Hepatocyte (in vitro differentiated cells): ENCODE measurements around the gene MPP4. TPM values are rescaled to one million over a fixed set of nuclear protein-coding genes. Genes with fewer than 3 reads are reported as not detected.
"Not testable (repeated sequence)": the region's sequence is repeated elsewhere in the genome, so short reads cannot be mapped to it uniquely, and the experiment has no call there.

ENCODE experiments used
- DNase-seq: peaks from one replicate; pipeline ENCODE4 v3.0.0-alpha.2; 2016; ENCODE audit warnings: low spot score
- H2AFZ ChIP-seq: fragments of 200-600 bp; sonication (generic); 2 replicates; pipeline ENCODE4 v1.6.0; 2016; ENCODE audit warnings: antibody characterized with exemption, mild to moderate bottlenecking
- H3K27ac ChIP-seq: fragments of 200-600 bp; sonication (generic); 2 replicates; pipeline ENCODE4 v1.5.1; 2016; ENCODE audit warnings: mild to moderate bottlenecking
- H3K27me3 ChIP-seq: fragments of 200-600 bp; sonication (generic); 2 replicates; pipeline ENCODE4 v1.6.1; 2016
- H3K36me3 ChIP-seq: fragments of 200-600 bp; sonication (generic); replicated peaks from 2 replicates; pipeline ENCODE4 v1.5.1; 2016; ENCODE audit warnings: low read depth; ENCODE audit not compliant: insufficient read depth
- H3K4me1 ChIP-seq: fragments of 200-600 bp; sonication (generic); 2 replicates; pipeline ENCODE4 v1.5.1; 2016; ENCODE audit warnings: mild to moderate bottlenecking, moderate library complexity; ENCODE audit not compliant: insufficient read depth
- H3K4me2 ChIP-seq: fragments of 200-600 bp; sonication (generic); 2 replicates; pipeline ENCODE4 v1.6.0; 2016
- H3K4me3 ChIP-seq: fragments of 200-600 bp; sonication (generic); 2 replicates; pipeline ENCODE4 v1.5.1; 2016; ENCODE audit warnings: mild to moderate bottlenecking
- H3K79me2 ChIP-seq: fragments of 200-600 bp; sonication (generic); 2 replicates; pipeline ENCODE4 v1.6.0; 2017; ENCODE audit warnings: mild to moderate bottlenecking
- H3K9me2 ChIP-seq: fragments of 200-600 bp; sonication (generic); replicated peaks from 2 replicates; pipeline ENCODE4 v1.6.0; 2017; ENCODE audit warnings: mild to moderate bottlenecking; ENCODE audit not compliant: insufficient read depth
- H3K9me3 ChIP-seq: fragments of 200-600 bp; sonication (generic); 2 replicates; pipeline ENCODE4 v1.5.1; 2016; ENCODE audit warnings: low read depth, mild to moderate bottlenecking
- H4K20me1 ChIP-seq: fragments of 200-600 bp; sonication (generic); 2 replicates; pipeline ENCODE4 v1.6.0; 2016; ENCODE audit warnings: mild to moderate bottlenecking; ENCODE audit not compliant: insufficient read depth, poor library complexity, severe bottlenecking
- CTCF ChIP-seq: fragments of 200-600 bp; sonication (generic); IDR thresholded peaks from 2 replicates; pipeline ENCODE4 v1.5.1; 2016; ENCODE audit warnings: antibody characterized with exemption, mild to moderate bottlenecking; ENCODE audit not compliant: poor library complexity
- EZH2 ChIP-seq: fragments of 200-600 bp; sonication (generic); IDR thresholded peaks from 2 replicates; pipeline ENCODE4 v1.6.1; 2016; ENCODE audit warnings: antibody characterized with exemption, mild to moderate bottlenecking, borderline replicate concordance
- EZH2phosphoT487 ChIP-seq: fragments of 200-600 bp; sonication (generic); IDR thresholded peaks from one replicate; pipeline ENCODE4 v1.6.1; 2018; ENCODE audit warnings: antibody characterized with exemption, mild to moderate bottlenecking, low read depth, moderate library complexity; ENCODE audit not compliant: unreplicated experiment, severe bottlenecking
- WGBS: methylation state at CpG from one replicate; pipeline ENCODE4 v1.1.6; 2016; ENCODE audit warnings: low lambda C conversion rate; ENCODE audit errors: missing lambda C conversion rate; 5-methylcytosine and 5-hydroxymethylcytosine counted together
- polyA plus RNA-seq: library from polyadenylated mRNA; unstranded; fragments of >200 nt; fragmentation: Nextera tagmentation; extraction: Ambion mirVana; gene quantifications from 2 replicates; pipeline ENCODE4 v1.2.1, GENCODE V29; 2016
- total RNA-seq: library from RNA; depleted of rRNA; stranded (reverse); fragments of >200 nt; gene quantifications from 2 replicates; pipeline ENCODE4 v1.2.3, GENCODE V29; 2014

MPP4 gene
- total and polyA plus RNA-seq, 2 experiments from 2014 or later = 0.19 to 0.77 TPM

- H3K9me2 ChIP-seq = no peaks in the 10 kb centered on the region
- DNase-seq = no peak
- no peak overlapping the region for H2AFZ ChIP-seq
- H3K36me3 ChIP-seq = no peaks in the 10 kb centered on the region
- no peak for TF ChIP-seq CTCF
- TF ChIP-seq EZH2 = no peak
- no peak for TF ChIP-seq EZH2phosphoT487
- H3K4me2 ChIP-seq = no peak overlapping the region
- H3K4me1 ChIP-seq = no peaks in the 10 kb centered on the region
- no peaks in the 10 kb centered on the region for H3K27me3 ChIP-seq
- WGBS = 64% methylated on average over 3 of the region's 3 CpGs
- H3K4me3 ChIP-seq = no peak overlapping the region
- H4K20me1 ChIP-seq = no peaks in the 10 kb centered on the region
- H3K79me2 ChIP-seq = no peaks in the 10 kb centered on the region
- no peaks in the 10 kb centered on the region for H3K9me3 ChIP-seq
- no peak overlapping the region for H3K27ac ChIP-seq
Observed at GRCh38 chr2:201674298-201674697, 24.1 kb downstream of the MPP4 start.

DNA sequence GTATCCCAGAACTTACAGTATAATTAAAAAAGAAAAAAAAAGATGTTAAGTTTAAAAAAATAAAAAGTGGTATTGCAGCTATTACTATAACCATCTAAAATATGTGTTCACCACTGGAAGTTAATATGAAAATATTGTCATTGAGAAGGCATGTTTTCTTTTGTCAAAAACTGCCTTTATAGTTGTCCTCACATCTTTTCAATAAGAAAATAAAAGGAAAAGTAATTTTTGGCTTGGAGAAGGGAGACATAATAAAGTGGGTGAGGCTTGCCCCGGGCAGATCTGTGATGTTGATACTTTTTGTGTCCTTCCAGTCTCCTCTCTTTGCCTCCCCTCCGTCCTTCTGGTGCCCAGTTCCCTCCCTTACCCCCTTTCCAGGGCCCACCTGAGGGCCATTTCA is 24.9 kb downstream of the MPP4 start:
- Histone ChIP-seq H3K36me3 (no peaks in the 10 kb centered on the region), H3K27ac (no peak overlapping the region), H3K79me2 (no peaks in the 10 kb centered on the region), H3K4me2 (no peak overlapping the region), H3K4me3 (no peak overlapping the region), H3K9me2 (no peaks in the 10 kb centered on the region), H2AFZ (no peak overlapping the region), H3K27me3 (no peaks in the 10 kb centered on the region), H3K4me1 (no peaks in the 10 kb centered on the region), H4K20me1 (no peaks in the 10 kb centered on the region), H3K9me3 (no peaks in the 10 kb centered on the region)
- no peak for DNase-seq
- WGBS = 92% methylated on average over 2 of the region's 2 CpGs
- TF ChIP-seq EZH2 (no peak), EZH2phosphoT487 (no peak), CTCF (no peak)

- not testable (repeated sequence) for H3K27ac ChIP-seq, H3K4me2 ChIP-seq, H3K9me3 ChIP-seq, H3K79me2 ChIP-seq, H3K27me3 ChIP-seq, H4K20me1 ChIP-seq, H2AFZ ChIP-seq, H3K9me2 ChIP-seq, H3K4me3 ChIP-seq, H3K4me1 ChIP-seq, DNase-seq, H3K36me3 ChIP-seq
- 64% methylated on average over 4 of the region's 4 CpGs for WGBS
Observed at GRCh38 chr2:201671205-201671604, 27.2 kb downstream of the MPP4 start.

DNA sequence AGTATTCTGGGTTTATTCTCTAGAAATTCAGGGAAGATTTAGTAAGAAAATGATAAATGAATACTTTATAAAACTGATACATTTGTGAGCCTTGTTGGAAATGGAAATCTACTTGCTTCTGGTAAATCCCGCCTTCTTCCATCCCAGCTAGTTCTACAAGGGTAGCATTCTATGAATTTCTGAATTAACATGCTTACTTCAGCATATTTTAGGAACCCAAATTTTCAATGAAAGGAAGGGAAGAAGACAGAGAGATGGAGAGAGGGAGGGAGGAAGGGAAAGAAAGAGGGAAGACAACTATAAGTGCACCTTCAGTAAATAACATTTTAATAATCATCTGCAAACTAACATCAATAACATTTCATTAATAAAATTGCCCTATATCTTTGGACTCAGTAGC is 28.6 kb downstream of the MPP4 start:
- Histone ChIP-seq H3K4me1 (no peaks in the 10 kb centered on the region), H3K9me2 (no peaks in the 10 kb centered on the region), H3K4me2 (no peak overlapping the region), H3K27me3 (no peaks in the 10 kb centered on the region), H3K27ac (no peak overlapping the region), H3K79me2 (no peaks in the 10 kb centered on the region), H3K36me3 (no peaks in the 10 kb centered on the region), H2AFZ (no peak overlapping the region), H3K9me3 (no peaks in the 10 kb centered on the region), H3K4me3 (no peak overlapping the region), H4K20me1 (no peaks in the 10 kb centered on the region)
- WGBS = 93% methylated on average over 1 of the region's 1 CpG
- TF ChIP-seq EZH2phosphoT487 (no peak), EZH2 (no peak), CTCF (no peak)
- DNase-seq = no peak
